ENCODE data around the gene RUNX1. TPM values are rescaled to one million over a fixed set of nuclear protein-coding genes. Genes with fewer than 3 reads are reported as not detected.

RUNX1 gene
- total and polyA plus RNA-seq, 2 donors (not counting 1 experiment from before 2014, with no cell fraction given) = 26.3 to 73.0 TPM

- TF ChIP-seq EZH2 (IDR thresholded peaks at IDR 0.05; ENCODE audit: borderline replicate concordance, insufficient read depth, low read depth, low read length, poor library complexity, severe bottlenecking) = no peak
- peak; percentile 89 for TF ChIP-seq CTCF (IDR thresholded peaks at IDR 0.05)
- Histone ChIP-seq H3K27me3 (replicated peaks in 1 of 4; ENCODE audit: control extremely low read depth in 1 of 4, control insufficient read depth in 3 of 4, insufficient read depth in 4 of 4, low read length in 3 of 4) (peaks cover 0 to 13% (median 2%) of the 10 kb centered on the region in 4 experiments), H4K20me1 (ENCODE audit: control insufficient read depth, insufficient read depth, low read length, poor library complexity, severe bottlenecking) (peaks cover 37% of the 10 kb centered on the region), H3K4me3 (ENCODE audit: control extremely low read depth in 1 of 5, extremely low read depth in 1 of 5, insufficient read depth in 1 of 5, low read depth in 2 of 5, low read length in 4 of 5) (peak overlapping the region; percentile 21 to 80 (median 62)), H3K4me2 (replicated peaks; ENCODE audit: low read depth, low read length, poor library complexity, severe bottlenecking) (peak overlapping the region; percentile 99), H3K27ac (ENCODE audit: low read length in 2 of 2) (peak overlapping the region; percentile 40 to 82), H3K79me2 (ENCODE audit: control insufficient read depth, insufficient read depth, low read length) (peaks cover 28% of the 10 kb centered on the region), H3K4me1 (ENCODE audit: control insufficient read depth in 2 of 2, insufficient read depth in 2 of 2, low read length in 2 of 2) (peaks cover 44 to 52% of the 10 kb centered on the region in 2 donors), H3K9ac (ENCODE audit: low read length) (peak overlapping the region; percentile 72), H3K9me3 (ENCODE audit: control extremely low read depth in 1 of 3, control insufficient read depth in 2 of 3, insufficient read depth in 1 of 3, low read length in 2 of 3) (peaks cover 0 to 4% (median 0%) of the 10 kb centered on the region in 3 donors), H3K36me3 (replicated peaks in 1 of 2; ENCODE audit: control extremely low read depth in 1 of 2, control insufficient read depth in 1 of 2, extremely low read depth in 1 of 2, insufficient read depth in 2 of 2, low read length in 1 of 2) (no peaks in the 10 kb centered on the region), H2AFZ (ENCODE audit: insufficient read depth, low read depth, low read length, poor library complexity, severe bottlenecking) (peak overlapping the region; percentile 76)
- WGBS (ENCODE audit: insufficient coverage) = 1% methylated on average over 98 of the region's 98 CpGs
- peak; percentile 48 for ATAC-seq (ENCODE audit: low read depth)
- DNase-seq = peak; percentile 85
- peaks cover 42% of the 10 kb centered on the region for H3K4me1 Mint-ChIP-seq
- H3K4me3 Mint-ChIP-seq = peak overlapping the region; percentile 94
- ChIA-PET CTCF (interaction anchor here (0.6 to 11.6 kb wide), 58 partner anchors 8 to 1224 kb away, joined by 3 to 131 read pairs (median 4); partner anchors contain the start of gene RUNX1), POLR2A (interaction anchor here (0.9 to 2.3 kb wide), 9 partner anchors 15 to 511 kb away, joined by 3 to 21 read pairs (median 4); no protein-coding TSS in a partner anchor)
- H3K9me3 Mint-ChIP-seq (ENCODE audit: insufficient read depth) = no peaks in the 10 kb centered on the region
- intact Hi-C loops (cut with micrococcal nuclease) = loop anchor here (1.0 to 10.0 kb wide), 12 partner anchors 87 to 1138 kb away; no protein-coding TSS in a partner anchor
- H3K27me3 Mint-ChIP-seq = no peaks in the 10 kb centered on the region
- H3K27ac Mint-ChIP-seq = peak overlapping the region; percentile 93
Measured at GRCh38 chr21:34889676-34890469, 159.2 kb downstream of the RUNX1 start.

Measured in B cell (primary cell).